Iris pigment epithelial cell (primary cell): ENCODE data around the gene USP22.
"Not testable (repeated sequence)": the region's sequence is repeated elsewhere in the genome, so short reads cannot be mapped to it uniquely, and the experiment has no call there.

ENCODE experiments used
- DNase-seq: peaks from one replicate; pipeline ENCODE4 v3.0.0-alpha.2; 2011; ENCODE audit warnings: low read depth

USP22 gene

GRCh38 chr17:21042458-21043295 is at the start of gene USP22:
TSS of gene USP22 (minus strand) at chr17:21043011. CDS start at chr17:21042835, 176 bp downstream.
- no peak for DNase-seq

- peak; percentile 39 for DNase-seq
Observed at GRCh38 chr17:21090902-21091618, 48.2 kb upstream of the USP22 start.

- no peak for DNase-seq
Observed at GRCh38 chr17:21089933-21090901, 47.4 kb upstream of the USP22 start.

- DNase-seq = peak; percentile 29
Observed at GRCh38 chr17:21089145-21089544, 46.3 kb upstream of the USP22 start.

- DNase-seq = no peak
Observed at GRCh38 chr17:21085707-21086106, 42.9 kb upstream of the USP22 start.

- not testable (repeated sequence) for DNase-seq
Observed at GRCh38 chr17:21085280-21085679, 42.5 kb upstream of the USP22 start.

GRCh38 chr17:21082001-21082436 is 39.2 kb upstream of the USP22 start:
- DNase-seq = no peak

GRCh38 chr17:21079196-21079595 is 36.4 kb upstream of the USP22 start:
- DNase-seq = no peak

- no peak for DNase-seq
Observed at GRCh38 chr17:21078016-21078780, 35.4 kb upstream of the USP22 start.

- DNase-seq = no peak
Observed at GRCh38 chr17:21077281-21077680, 34.5 kb upstream of the USP22 start.

GRCh38 chr17:21076242-21076641 is 33.4 kb upstream of the USP22 start:
- DNase-seq = no peak

GRCh38 chr17:21075739-21076085 is 32.9 kb upstream of the USP22 start:
- DNase-seq = no peak

- DNase-seq = no peak
Observed at GRCh38 chr17:21072745-21073197, 30.0 kb upstream of the USP22 start.

GRCh38 chr17:21066394-21066793 is 23.6 kb upstream of the USP22 start:
- no peak for DNase-seq

- DNase-seq = no peak
Observed at GRCh38 chr17:21061971-21062526, 19.2 kb upstream of the USP22 start.

- no peak for DNase-seq
Observed at GRCh38 chr17:21061158-21061835, 18.5 kb upstream of the USP22 start.

- DNase-seq = no peak
Observed at GRCh38 chr17:21059761-21060160, 16.9 kb upstream of the USP22 start.

- DNase-seq = peak; percentile 68
Observed at GRCh38 chr17:21058098-21058893, 15.5 kb upstream of the USP22 start.

- not testable (repeated sequence) for DNase-seq
Observed at GRCh38 chr17:21053056-21053455, 10.2 kb upstream of the USP22 start.

- DNase-seq = no peak
Observed at GRCh38 chr17:21049457-21049856, 6.6 kb upstream of the USP22 start.
